ENCODE data around the gene DRD4. TPM values are rescaled to one million over a fixed set of nuclear protein-coding genes. Genes with fewer than 3 reads are reported as not detected.

The DRD4 gene
- total and polyA plus RNA-seq, 2 of the 13 experiments (the other 11 are each of a cell fraction or from before 2014, with no cell fraction given): 0.09 to 0.13 TPM

GRCh38 chr11:587546-587945, 49.5 kb upstream of the DRD4 start (continued):
- TF ChIP-seq PTBP1 (IDR thresholded peaks at IDR 0.05; ENCODE audit: low read depth, low read length, poor library complexity, severe bottlenecking) (no peak), KDM5B (CRISPR knock-in tag; IDR thresholded peaks at IDR 0.05; ENCODE audit: borderline replicate concordance) (peak; percentile 62; the same call in 1 of the 2 replicates), ZNF776 (CRISPR knock-in tag; IDR thresholded peaks at IDR 0.05) (0 out of 2 replicates have a peak, but pooled peaks have one; percentile 21), AHDC1 (CRISPR knock-in tag; IDR thresholded peaks at IDR 0.05; ENCODE audit: borderline replicate concordance) (no peak), POGK (CRISPR knock-in tag; conservative IDR thresholded peaks at IDR 0.05) (no peak)

Measured in HepG2 (cell line).